HG03025 (cell line): Measurements from ENCODE around the gene KCTD12.

Experiments
- ATAC-seq: cut with Tn5 transposase; IDR thresholded peaks from one replicate; pipeline ENCODE4 v1.9.1; 2021; ENCODE audit warnings: mild to moderate bottlenecking, moderate library complexity; ENCODE audit not compliant: unreplicated experiment, low FRiP score

The KCTD12 gene

DNA sequence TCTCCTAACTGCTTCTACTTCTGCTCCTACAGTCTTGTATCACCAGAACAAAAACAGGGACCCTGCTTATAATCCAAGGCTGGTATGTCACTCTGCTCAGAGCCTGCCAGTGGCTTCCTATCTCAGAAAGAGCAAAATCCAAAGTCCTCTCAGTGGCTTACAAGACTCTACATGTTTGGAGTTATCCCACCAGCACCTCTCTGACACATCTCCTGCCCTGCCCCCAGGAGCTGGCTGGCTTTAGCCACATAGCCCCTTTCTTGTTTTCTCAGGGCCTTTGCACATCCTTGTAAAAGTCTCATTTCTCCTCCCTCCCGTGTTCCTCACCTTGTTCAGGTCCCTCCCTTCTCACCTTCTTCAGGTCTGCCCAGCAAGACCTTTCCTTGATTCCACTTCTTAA, 2.2 kb upstream of the KCTD12 start:
- no peak for ATAC-seq

DNA sequence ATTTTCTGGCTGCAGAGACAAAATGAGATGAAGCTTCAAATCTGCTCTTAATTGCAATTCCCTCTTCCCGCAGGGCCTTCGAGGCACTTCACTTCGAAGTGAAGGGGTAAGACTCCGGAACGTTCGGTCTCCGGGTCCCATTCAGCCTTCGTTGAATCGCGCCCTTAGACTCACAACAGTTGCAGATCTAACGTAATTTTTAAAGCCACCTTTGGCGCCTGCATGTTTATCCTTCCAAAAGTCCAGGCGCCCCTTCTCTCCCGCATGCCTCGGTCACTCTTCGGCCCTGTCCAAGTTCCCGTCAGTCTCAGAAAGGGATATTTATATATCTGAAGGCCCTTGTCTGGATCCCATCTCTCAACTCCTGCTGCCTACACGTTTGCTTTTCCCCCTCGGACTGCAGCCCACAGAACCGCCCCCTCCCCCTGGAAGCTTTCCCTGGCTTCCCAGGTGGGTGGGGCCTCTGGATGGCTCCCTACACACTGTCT, 915 bp upstream of the KCTD12 start:
- no peak for ATAC-seq

GRCh38 chr13:76886005-76886291, 257 bp downstream of the KCTD12 start:
- no peak for ATAC-seq

DNA sequence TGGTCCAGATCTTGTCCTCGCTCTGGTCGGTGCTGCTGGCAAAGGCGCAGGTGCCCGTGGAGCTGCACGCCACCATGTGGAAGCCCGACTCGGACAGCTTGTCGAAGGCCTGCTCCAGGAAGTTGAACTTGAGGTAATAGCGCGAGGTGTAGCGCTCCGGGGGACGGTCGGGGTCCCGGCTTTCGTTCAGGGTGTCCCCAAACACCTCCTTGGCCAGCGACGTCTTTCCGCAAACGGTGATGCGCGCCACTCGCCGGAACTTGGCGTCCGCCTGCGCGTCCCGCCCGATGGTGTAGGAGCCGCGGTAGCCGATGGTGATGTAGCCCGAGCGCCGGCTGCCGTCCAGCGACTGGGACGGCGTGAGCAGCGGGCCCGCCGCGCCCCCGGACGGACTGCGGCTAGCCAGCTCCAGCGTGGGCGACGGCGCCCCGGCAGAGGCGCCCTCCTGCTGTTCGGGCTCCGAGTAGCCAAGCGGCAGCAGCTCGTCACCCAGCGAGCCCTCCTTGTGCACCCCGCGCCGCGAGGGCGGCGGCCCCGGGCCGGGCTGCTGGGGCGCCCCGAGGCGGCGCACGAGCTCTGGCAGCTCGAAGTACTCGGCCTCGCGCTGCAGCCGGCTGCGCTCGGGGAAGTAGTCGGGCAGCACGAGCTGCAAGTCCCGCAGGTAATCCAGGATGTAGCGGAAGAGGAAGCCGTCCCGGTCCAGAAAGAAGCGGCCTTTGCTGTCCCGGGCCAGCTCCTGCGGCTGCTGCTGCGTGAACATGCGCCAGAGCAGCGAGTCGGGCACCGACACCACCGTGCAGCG, 801 bp downstream of the KCTD12 start:
- peak; percentile 36 for ATAC-seq

GRCh38 chr13:76884907-76885202, 1.4 kb downstream of the KCTD12 start:
- no peak for ATAC-seq

GRCh38 chr13:76884186-76884906, 1.9 kb downstream of the KCTD12 start:
- peak; percentile 16 for ATAC-seq

GRCh38 chr13:76883236-76883635, 3.0 kb downstream of the KCTD12 start:
- ATAC-seq, result no peak

- no peak for ATAC-seq
These were observed 3.8 kb downstream of the KCTD12 start for GRCh38 chr13:76882431-76882830.

DNA sequence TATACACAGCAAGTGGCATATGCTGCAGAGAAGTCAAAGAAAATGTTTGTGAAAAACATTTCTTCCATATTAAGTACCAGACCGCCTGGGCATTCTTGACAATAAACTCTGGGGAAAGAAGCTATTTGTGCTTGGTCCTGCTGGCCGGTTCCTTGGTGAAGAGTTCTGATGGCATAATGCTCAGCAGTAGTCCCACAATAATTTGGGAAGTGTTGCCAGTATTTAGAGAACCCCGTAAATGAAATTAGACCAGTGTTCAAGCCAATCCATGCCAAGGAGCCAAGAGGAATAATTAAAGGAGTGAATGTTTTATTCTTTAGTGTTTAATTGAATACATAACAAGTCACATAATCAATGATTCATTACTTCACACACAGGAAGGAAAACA, 6.3 kb downstream of the KCTD12 start:
- no peak for ATAC-seq

- peak; percentile 90 for ATAC-seq
These were observed 6.9 kb downstream of the KCTD12 start for GRCh38 chr13:76879203-76879882.

- ATAC-seq, result no peak
These were observed 8.2 kb downstream of the KCTD12 start for GRCh38 chr13:76878043-76878442.

GRCh38 chr13:76875271-76875815, 10.9 kb downstream of the KCTD12 start:
- no peak for ATAC-seq

DNA sequence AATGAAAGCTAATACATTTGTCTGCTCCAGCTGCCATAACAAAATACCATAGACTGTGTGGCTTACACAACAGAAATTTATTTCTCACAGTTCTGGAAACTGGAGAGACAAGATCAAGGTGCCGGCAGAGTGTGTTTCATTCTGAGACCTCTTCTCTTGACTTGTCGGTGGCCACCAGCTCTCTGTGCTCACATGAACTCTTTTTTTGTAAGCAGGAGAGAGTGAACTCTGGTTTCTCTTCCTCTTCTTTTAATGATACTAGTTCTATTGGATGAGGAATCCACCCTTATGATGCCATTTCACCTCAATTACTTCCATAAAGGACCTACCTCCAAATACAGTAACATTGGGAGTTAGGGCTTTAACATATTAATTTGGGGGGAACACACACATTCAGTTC, 11.7 kb downstream of the KCTD12 start:
- ATAC-seq, result peak; percentile 92

- ATAC-seq, result no peak
These were observed 12.8 kb downstream of the KCTD12 start for GRCh38 chr13:76873445-76873844.

- no peak for ATAC-seq
These were observed 13.5 kb downstream of the KCTD12 start for GRCh38 chr13:76872675-76873074.

DNA sequence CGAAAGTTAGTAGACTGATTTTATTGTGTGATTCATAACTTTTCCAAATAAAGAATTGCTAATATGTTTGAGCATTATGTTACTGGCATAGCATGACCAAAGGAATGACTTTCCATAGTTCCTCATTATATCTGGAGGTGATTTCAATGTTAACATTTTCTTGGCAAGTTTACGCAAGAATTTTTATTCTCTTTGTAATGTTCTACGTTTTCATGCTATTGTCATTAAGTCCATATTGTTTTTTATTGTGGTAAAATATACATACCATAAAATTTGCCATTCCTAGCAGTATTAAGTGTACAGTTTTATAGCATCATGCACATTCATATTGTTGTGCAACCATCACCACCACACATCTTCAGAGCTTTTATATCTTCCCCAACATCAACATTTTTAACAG, 14.8 kb downstream of the KCTD12 start:
- no peak for ATAC-seq

GRCh38 chr13:76868371-76868770, 17.8 kb downstream of the KCTD12 start:
- ATAC-seq, result no peak

DNA sequence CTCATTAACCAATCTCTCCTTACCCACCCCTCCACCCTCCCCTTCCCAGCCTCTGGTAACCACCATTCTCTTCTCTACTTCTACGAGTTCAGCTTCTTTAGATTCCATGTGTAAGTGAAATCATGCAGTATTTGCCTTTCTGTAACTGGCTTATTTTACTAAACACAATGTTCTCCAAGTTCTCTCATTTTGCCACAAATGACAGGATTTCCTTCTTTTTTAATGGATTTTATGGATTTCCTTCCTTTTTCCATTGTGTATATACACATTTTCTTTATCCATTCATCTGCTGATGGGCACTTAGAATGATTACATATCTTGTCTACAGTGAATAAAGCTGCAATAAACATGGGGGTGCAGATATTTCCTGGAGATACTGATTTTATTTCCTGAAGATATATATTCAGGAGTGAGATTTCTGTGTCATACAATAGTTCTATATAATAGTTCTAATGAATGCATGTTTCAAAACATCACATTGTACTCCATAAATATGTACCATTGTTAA, 20.2 kb downstream of the KCTD12 start:
- no peak for ATAC-seq

- ATAC-seq, result no peak
These were observed 21.1 kb downstream of the KCTD12 start for GRCh38 chr13:76865109-76865508.

DNA sequence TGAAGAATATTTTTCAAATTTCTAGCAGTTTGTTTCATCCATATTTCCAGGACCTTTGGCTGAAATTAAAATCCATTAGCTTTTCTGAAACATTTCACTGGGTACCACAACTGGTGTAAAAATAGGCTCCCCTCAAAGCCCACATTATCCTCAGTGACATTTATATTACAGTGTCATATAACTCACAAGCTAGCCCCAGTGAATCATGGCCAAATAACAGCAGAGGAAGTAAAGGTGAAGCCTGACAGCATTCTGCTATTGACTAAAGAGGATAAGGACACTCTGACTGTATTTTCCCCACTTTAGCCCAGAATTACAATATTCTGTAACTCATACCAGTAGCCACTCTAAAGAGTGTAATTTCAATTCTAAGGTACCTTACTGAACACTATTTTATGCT, 21.9 kb downstream of the KCTD12 start:
- no peak for ATAC-seq

GRCh38 chr13:76863022-76863421, 23.2 kb downstream of the KCTD12 start:
- ATAC-seq, result no peak
